ENCODE results near the gene CFAP99.

- TF ChIP-seq ESRRG (CRISPR knock-in tag; IDR thresholded peaks at IDR 0.05) (no peak), PPARA (CRISPR knock-in tag; IDR thresholded peaks at IDR 0.05; ENCODE audit: borderline replicate concordance) (no peak), RARB (CRISPR knock-in tag; IDR thresholded peaks at IDR 0.05) (no peak), CREB5 (CRISPR knock-in tag; IDR thresholded peaks at IDR 0.05; ENCODE audit: low read depth) (no peak), TCF4 (CRISPR knock-in tag; IDR thresholded peaks at IDR 0.05; ENCODE audit: borderline replicate concordance) (no peak), ZFP30 (CRISPR knock-in tag; IDR thresholded peaks at IDR 0.05) (no peak), POU6F1 (CRISPR knock-in tag; IDR thresholded peaks at IDR 0.05; ENCODE audit: borderline replicate concordance, low read depth) (no peak), ISL1 (CRISPR knock-in tag; IDR thresholded peaks at IDR 0.05) (no peak), ZFP3 (CRISPR knock-in tag; IDR thresholded peaks at IDR 0.05) (no peak), ARNTL (CRISPR knock-in tag; IDR thresholded peaks at IDR 0.05; ENCODE audit: borderline replicate concordance, low read depth) (no peak), ZNF565 (CRISPR knock-in tag; conservative IDR thresholded peaks at IDR 0.05; ENCODE audit: low read depth) (no peak), OSR1 (CRISPR knock-in tag; IDR thresholded peaks at IDR 0.05) (no peak), PATZ1 (CRISPR knock-in tag; IDR thresholded peaks at IDR 0.05; ENCODE audit: borderline replicate concordance) (no peak), CSRNP3 (CRISPR knock-in tag; IDR thresholded peaks at IDR 0.05) (no peak)
Observed at GRCh38 chr4:2396781-2397368, 21.9 kb upstream of the CFAP99 start.

Measured in SK-N-SH treated with all-trans-retinoic acid at 6 μM for 48 hours (cell line).